H4 (cell line): ENCODE measurements around the gene ITLN1. TPM values are rescaled to one million over a fixed set of nuclear protein-coding genes. Genes with fewer than 3 reads are reported as not detected.
"Not testable (repeated sequence)": the region's sequence is repeated elsewhere in the genome, so short reads cannot be mapped to it uniquely, and the experiment has no call there.

Experiments used
- DNase-seq: peaks from one replicate; pipeline ENCODE4 v3.0.0-alpha.2; 2015; ENCODE audit warnings: low spot score
- total RNA-seq: library from RNA; depleted of rRNA; stranded (reverse); fragments of >200 nt; shearing (Covaris generic); gene quantifications from 2 replicates; pipeline ENCODE4 v1.2.3, GENCODE V29; 2014; rRNA removed

Gene ITLN1
- total RNA-seq, result not detected in 2 replicates

DNA sequence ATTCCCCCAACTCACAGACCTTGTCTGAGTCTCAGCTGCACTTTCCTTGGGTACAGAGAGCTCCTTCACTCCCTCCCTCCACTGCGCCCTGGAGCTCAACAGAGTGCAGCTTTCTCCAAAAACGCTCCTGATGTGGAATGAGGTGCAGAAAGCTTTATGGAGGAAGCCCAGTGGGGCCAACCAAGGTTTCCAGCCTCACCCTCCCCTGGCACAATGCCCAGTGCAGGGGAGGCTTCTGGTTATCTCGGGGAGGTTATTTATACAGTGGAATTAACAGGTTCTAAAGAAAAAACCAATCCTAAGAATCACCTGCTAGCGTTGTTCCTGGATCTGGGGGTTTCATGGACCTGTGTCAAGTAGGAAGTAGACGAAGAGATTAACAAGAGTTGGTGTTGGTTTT, at the start of gene ITLN1:
Gene ITLN1 (minus strand): TSS at position 139 of the 400 bp plus-strand sequence. CDS start 303 bp downstream, outside the sequence.
- no peak for DNase-seq

GRCh38 chr1:160933305-160933704, 48.3 kb upstream of the ITLN1 start:
- not testable (repeated sequence) for DNase-seq

DNA sequence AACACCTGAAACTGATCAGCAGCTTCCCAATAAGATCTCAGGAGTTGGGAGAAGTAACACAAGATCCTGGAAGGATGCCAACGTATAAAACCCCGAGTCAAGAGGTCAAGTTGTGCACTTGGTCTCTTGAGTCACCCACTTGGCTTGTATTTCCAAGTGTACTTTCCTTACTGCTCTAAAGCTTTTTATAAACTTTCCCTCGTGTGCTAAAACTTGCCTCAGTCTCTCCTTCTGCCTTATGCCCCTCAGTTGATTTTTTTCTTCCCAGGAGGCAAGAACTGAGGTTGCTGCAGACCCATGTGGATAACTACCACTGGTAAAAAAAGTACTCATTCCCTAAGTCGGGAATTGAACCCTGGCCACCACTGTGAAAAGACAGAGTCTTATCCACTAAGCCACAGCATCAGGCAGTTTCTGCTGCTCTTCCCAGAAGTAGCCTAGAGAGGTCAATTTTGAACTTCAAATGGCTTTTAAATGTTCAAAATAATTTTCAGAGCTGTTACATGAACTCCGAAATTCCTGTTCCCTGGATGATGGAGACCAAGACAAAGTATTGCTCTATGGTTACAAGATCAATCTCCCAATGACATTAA, 40.8 kb upstream of the ITLN1 start:
- DNase-seq, result no peak

- no peak for DNase-seq
Measured at GRCh38 chr1:160924791-160925651, 40.0 kb upstream of the ITLN1 start.

DNA sequence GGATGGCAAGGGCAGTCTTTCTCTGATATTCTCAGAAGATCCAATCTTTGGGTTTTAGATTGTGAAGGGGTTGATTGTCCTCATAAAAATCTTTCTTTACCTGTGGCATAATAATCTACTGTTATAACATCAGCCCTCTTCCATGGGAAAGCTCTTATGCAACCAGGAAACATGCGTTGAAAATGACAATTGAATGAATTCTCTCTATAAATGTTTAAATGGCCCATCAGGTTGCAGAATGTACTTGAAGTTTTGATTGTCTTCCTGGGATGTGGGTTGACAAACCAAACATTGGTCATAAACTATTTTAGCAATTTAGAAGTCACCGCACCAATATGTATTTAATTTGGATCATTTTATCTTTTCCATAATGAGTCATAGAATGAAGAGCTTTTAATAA, 31.7 kb upstream of the ITLN1 start:
- no peak for DNase-seq

GRCh38 chr1:160913229-160913628, 28.2 kb upstream of the ITLN1 start:
- not testable (repeated sequence) for DNase-seq

DNA sequence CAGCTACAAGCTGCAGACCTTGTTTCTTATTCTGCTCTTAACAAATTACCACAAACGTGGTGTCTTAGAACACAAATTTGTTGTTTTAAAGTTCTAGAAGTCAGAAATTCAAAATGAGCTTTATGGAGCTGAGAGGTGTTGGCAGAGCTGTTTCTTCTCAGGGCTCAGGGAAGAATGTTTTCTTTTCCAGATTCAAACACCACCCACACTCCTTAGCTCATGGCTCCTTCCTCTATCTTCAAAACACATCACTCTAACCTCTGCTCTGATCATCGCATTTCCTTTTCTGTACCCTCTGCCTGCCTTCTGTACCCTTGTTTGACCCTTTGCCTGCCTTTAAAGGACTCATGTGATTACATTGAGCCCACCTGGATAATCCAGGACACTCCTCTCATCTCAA, 26.9 kb upstream of the ITLN1 start:
- no peak for DNase-seq

DNA sequence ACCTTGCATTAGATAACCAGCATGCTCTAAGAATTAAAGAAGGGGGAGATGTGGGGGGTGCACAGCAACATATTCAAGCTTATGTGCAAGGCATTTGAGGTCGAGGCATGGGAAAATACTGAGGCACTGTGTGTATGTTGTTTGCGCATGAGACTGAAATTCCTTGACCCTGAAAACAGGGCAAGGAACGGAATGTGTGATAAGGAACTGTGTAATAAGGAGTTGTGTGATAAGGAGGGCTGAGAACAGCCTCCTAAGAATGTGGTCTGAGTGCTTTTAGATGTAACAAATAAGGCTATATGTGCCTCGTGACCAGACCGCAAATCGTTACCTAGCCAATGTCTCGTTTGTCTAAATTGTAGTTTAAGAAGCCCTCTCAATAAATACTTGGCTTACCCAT, 26.5 kb upstream of the ITLN1 start:
- no peak for DNase-seq

GRCh38 chr1:160910170-160910750, 25.3 kb upstream of the ITLN1 start:
- DNase-seq, result no peak

GRCh38 chr1:160907976-160908375, 23.0 kb upstream of the ITLN1 start:
- DNase-seq, result no peak

DNA sequence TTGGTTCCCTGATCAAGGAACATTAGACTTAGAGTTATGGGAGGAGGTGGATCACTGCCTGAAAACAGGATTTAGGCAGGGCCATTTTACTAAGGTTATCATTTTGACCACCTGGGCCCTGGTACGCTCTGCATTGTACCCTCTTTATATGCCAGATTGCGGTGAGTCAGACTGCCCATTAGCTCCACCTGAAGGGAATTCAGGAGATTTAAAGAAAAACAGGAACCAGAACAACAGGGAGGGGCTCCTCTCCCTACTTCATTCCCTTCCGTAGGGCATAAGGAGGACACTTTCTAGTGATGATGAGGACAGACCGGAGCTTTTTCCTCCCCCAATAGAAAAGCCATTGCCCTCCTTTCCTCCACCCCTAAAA, 20.6 kb upstream of the ITLN1 start:
- no peak for DNase-seq

GRCh38 chr1:160904783-160905616, 20.0 kb upstream of the ITLN1 start:
- DNase-seq, result no peak

GRCh38 chr1:160902251-160902650, 17.3 kb upstream of the ITLN1 start:
- not testable (repeated sequence) for DNase-seq

- no peak for DNase-seq
Measured at GRCh38 chr1:160901768-160902167, 16.8 kb upstream of the ITLN1 start.

DNA sequence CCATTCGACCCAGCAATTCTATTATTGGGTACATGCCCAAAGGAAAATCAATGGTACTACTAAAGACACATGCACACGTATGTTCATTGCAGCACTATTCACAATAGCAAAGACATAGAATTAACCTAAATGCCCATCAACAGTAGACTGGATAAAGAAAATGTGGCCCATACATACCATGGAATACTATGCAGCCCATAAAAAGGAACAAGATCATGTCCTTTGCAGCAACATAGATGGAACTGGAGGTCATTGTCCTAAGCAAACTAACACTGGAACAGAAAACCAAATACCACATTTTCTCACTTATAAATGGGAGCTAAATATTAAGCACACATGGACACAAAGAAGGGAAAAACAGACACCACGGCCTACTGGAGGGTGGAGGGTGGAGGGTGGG, 15.7 kb upstream of the ITLN1 start:
- not testable (repeated sequence) for DNase-seq

DNA sequence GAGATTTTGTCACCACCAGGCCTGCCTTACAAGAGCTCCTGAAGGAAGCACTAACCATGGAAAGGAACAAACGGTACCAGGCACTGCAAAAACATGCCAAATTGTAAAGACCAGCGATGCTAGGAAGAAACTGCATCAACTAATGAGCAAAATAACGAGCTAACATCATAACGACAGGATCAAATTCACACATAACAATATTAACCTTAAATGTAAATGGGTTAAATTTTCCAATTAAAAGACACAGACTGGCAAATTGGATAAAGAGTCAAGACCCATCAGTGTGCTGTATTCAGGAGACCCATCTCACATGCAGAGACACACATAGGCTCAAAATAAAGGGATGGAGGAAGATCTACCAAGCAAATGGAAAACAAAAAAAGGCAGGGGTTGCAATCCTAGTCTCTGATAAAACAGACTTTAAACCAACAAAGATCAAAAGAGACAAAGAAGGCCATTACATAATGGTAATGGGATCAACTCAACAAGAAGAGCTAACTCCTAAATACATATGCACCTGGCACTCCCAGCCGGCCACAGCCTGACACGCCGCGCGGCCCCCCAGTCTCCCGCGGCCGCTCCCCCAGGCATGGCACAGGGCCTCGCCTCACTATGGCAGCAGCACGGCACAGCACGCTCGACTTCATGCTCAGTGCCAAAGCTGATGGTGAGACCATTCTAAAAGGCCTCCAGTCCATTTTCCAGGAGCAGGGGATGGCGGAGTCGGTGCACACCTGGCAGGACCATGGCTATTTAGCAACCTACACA, 9.6 kb upstream of the ITLN1 start:
- DNase-seq, result not testable (repeated sequence)

GRCh38 chr1:160891474-160891873, 6.5 kb upstream of the ITLN1 start:
- DNase-seq, result no peak

GRCh38 chr1:160888926-160889325, 3.9 kb upstream of the ITLN1 start:
- DNase-seq, result no peak

DNA sequence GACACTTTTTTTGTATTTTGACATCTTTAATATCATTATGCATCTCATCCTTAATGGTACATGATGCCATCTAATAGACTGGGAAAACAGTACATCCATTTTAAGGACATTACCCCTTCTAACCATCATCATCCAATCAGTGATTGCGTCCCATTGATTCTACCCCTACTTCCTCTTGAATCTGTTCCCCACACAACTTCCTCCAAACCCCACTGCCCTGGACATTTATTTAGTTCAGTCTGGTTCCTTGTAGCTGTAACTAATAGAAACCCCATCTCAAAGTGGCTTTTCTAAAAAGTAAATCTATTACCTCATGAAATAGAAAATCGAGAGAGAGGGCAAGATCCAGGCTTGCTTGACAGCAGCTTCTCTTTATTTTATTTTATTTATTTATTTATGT, 2.1 kb upstream of the ITLN1 start:
- no peak for DNase-seq

DNA sequence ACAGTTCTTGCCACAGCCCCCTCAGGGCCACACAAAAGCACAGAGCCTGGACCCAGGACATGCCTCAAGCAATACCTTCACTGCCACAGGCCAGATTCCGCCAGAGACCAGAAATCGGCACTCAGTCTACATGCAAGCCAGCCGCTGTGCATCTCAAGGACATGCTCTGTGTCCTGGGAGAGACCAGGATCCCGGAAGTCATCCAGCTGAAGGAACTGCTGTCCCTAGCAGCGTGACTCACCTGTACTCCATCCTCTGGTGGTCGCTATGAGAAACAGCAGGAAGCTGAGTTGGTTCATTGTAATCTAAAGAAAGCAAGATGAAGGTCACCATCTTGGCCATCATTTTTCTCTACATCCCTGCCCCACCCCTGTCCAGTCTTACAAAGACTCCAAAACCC, 401 bp downstream of the ITLN1 start:
- peak; percentile 21 for DNase-seq
